CD4-positive, alpha-beta T cell treated with Interferon gamma for 1 hour (primary cell): ENCODE data around the gene DEXI.
A peak's percentile ranks its signal among the peaks of the same experiment; 100 is the strongest.

Experiments
- DNase-seq: peaks from one replicate; pipeline ENCODE4 v3.0.0-alpha.2; 2020

Gene DEXI

DNA sequence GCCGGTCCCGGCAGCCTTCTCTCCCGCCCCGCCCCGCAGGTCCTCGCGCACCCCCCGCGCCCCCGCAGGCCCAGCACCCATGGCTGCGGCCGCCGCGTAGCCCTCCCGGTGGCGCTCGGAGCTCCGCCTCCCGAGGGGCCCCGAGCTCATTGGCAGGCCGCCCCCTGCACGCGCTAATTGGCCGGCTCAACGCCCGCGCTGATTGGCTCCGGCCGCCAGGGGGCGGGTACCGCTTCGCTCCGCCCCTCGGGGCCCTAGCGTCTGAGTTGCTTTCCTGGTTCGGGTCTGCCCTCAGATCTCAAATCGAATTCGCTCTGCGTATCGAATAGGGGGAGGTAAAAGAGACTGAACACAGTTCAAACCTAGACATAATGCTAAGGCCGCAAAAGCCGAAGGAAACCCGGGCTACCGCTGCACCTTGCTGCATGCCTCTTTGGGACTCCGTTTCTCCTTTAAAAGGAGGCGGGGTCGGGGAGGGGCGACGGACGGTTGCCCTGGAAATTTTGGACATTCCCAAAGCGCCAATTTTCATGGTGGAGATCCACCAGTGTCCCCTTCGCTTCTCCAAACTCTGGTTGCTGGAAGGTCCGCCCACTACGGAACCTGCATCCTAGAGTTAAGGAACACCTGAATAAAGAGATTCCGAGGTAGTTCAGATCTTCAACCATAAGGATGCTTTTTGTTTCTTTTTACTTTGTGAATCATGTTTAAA is at the start of gene DEXI:
TSS of gene DEXI (minus strand) at position 117 of the 712 bp plus-strand sequence. CDS start 463 bp downstream, outside the sequence.
- DNase-seq = peak; percentile 93

GRCh38 chr16:10990378-10990777 is 48.1 kb upstream of the DEXI start:
- no peak for DNase-seq

DNA sequence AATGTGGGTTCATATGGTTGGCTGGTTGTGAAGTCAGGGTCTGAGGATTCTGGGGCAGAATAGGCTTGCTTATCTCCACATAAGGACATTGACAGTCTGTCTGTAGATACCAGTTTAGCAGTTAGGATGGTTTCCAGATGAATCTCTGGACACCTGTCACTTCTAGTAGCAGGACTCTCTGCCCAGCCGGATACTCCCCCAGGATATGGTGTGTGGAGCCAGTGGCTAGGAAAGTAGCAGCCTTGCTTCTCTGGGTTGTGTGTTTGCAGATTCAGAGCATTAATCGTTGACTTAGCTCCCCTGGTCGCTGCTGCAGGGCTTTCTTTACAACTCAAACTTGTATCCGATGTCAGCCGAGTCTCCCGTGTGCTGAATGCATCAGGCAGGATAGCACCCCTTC is 47.3 kb upstream of the DEXI start:
- DNase-seq = no peak

DNA sequence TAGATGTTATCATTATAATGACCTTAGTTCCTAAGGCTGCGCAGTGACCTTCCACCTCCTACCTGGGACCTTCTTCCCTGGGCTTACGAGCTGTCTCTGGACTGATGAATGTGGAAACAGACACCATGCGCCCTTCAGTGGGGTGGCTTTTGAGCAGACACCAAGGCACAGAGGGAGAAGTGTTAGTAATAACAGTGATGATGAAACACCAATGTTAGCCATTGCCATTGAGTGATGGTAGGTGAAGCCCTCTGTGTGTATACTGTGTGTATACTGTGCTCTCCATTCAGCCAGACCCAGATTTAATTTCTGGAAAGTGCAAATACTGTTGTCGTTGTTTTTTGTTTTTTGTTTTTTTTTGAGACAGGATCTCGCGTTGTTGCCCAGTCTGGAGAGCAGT is 46.6 kb upstream of the DEXI start:
- DNase-seq = no peak

DNA sequence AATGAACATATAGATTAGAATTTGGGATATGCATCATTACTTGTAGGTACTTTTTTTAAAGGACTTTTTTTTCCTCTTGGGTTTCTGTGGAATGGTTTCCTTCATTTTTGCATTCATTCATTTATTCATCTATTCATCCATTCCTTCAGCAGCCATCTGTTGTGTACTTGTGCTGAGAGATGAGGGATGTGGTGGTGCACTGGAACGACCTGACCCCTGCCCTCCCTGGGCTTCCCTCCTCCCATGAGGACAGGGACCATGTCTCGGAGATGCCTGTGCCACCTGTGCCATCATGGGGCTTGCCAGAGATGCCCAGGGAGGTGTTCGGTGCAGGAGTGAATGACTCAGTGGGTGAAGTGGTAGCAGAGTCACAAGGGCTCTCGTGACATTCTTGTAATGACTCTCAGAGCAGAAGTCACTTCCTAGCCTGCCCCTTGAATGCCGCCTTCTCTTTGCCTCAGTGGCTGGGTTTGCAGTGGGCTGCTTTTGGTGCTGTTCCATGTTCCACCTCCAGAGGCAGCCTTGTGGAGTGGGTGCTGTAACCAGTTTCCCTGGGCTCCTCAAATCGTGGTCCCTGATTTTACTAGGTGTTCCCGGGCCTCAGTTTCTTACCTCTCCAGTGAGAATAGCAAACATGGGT is 46.0 kb upstream of the DEXI start:
- no peak for DNase-seq

DNA sequence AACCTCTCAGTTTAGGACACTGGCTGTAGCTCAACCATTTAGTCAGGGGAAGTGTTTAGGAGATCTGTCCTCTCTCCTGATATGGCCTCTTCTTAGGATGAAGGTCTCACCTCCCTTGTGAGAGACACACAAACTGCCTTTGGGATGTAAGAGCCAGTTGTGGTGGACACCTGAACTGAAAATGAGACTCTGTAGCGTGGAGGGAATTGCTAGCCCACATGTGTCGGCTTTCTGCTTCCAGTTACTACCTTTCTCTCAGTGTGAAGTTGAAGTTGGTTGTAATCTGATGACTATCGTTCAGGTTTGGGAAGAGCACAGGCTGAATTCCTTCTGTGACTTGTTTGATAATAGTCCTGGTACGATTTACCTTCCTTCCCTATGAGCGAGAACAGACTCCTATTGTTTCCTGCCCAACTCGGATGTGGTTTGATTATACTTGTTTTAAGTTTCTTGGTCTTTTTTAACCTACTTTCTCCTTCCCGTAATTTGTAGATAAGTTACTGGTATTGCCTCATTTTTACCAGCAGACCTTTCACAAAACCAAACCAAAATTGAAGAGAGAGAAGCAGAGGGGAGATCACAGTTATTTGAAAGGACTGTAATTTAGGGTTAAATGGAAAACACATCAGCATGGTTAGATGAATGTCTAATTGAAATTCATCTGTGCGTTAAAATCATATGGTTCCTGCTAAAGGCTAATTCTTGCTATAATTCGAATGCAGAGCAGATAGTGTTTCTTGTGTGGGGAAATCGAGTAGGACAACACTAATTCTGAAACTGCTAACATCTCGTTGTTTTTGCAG is 45.3 kb upstream of the DEXI start:
- DNase-seq = no peak

GRCh38 chr16:10984509-10984908 is 42.2 kb upstream of the DEXI start:
- DNase-seq = no peak

- no peak for DNase-seq
Observed at GRCh38 chr16:10983159-10983558, 40.9 kb upstream of the DEXI start.

- no peak for DNase-seq
Observed at GRCh38 chr16:10982465-10983150, 40.3 kb upstream of the DEXI start.

- peak; percentile 29 for DNase-seq
Observed at GRCh38 chr16:10981697-10982216, 39.5 kb upstream of the DEXI start.

GRCh38 chr16:10980813-10981212 is 38.5 kb upstream of the DEXI start:
- no peak for DNase-seq

GRCh38 chr16:10979717-10980601 is 37.7 kb upstream of the DEXI start:
- DNase-seq = no peak

DNA sequence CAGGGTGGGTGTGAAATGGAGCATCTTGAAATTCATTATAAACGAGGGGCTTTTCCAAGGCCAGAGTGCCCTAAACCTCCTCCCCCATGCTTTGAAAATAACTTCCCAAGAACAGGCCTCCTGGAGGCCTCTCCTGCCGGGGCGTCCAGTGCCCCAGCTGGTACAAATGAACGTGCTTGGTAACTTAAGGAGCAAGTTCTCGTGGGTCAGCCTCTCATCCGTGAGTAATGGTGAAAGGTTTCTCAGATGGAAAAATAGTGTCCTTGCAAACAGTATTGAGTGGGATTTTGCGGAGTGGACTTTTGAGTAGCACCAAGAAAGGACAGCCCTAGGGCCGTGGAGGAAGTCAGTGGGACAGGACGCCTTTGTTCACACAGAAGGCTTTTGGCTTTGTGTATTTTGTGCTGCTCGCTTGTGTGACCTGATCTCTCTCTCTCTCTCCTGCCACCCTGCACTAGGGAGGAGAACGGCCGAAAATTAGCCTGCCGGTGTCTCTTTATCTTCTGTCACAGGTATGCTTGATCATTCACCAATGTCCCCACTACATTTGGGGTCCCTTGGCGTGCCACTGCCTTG is 36.7 kb upstream of the DEXI start:
- no peak for DNase-seq

GRCh38 chr16:10978124-10978523 is 35.9 kb upstream of the DEXI start:
- DNase-seq = no peak

DNA sequence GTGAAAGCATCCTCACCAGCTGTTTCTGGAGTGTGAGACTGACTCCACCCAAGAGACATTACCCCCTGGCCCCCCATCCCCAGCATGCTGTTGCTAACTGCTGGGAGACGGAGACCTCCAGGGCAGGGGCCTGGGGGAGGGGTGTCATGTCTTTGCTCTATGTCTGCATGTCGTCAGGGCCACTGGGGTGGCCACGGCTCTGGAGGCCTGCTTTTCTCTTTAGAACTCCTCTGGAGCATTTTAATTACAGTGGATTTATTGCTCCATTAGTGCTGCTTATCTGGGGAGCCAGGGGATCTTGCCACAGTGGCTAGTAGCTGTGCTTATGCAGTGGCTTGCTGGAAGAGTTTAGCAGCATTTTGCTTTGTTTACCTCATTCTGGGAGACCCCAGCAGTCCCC is 34.4 kb upstream of the DEXI start:
- no peak for DNase-seq

- no peak for DNase-seq
Observed at GRCh38 chr16:10972819-10973464, 30.7 kb upstream of the DEXI start.

DNA sequence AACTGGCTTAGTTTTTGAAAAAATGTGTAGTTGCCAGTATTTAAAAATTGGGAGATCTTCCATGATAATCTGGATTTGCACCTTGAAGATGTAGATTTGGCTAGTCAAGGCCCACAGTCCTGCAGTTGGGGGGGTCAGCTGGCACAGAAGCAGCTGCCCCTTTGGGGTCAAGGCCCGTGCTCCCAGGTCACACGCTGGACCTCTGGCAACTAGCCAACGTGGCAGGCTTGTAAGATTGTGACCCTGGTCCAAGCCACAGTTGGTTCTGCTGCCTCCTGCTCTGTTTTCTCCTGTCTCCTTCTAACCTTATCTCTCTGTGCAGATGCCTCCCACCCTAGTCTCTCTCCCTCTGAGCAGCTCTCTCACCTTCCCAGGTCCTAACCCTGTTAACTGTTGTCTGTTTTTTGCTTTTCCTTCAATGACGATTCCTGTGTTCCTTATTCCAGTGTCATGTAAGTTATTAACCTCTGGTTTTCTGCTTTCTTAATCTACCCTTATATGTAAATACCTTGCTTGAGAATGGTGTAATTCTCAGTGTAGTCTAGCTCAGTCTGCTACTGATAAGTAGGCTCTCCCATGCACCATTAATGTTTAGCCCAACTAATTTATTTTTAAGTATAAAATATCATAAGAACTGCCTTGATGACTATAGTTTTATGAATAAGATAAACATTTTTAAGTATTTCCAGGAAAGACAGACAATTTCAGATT is 30.0 kb upstream of the DEXI start:
- no peak for DNase-seq

DNA sequence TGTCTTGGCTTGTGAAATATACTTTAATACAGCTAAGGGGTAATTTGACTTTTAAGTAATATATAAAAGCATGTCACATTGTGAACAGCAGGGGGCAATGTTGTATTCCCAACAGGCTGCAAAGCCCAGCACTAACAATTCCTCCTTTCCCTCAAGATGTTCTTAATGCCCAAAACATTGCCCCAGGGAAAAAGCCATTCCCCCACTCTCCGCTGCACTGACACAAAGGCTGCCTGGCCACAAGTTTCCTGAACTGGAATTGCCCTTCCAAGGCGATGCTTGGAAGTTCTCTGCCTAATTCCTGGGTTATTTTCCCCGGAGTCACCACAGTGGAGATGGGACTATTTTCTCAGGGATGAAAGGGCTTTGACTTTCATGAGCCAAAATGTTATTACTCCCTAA is 29.3 kb upstream of the DEXI start:
- DNase-seq = no peak

- no peak for DNase-seq
Observed at GRCh38 chr16:10970065-10970464, 27.8 kb upstream of the DEXI start.

GRCh38 chr16:10969615-10970014 is 27.3 kb upstream of the DEXI start:
- DNase-seq = no peak
